Activated naive CD4-positive, alpha-beta T cell treated with anti-CD3 and anti-CD28 coated beads, Interleukin-2, amount 10 ng/mL, durations not matched to agents 7 days and 5 days (primary cell): ENCODE data around the gene PLA2G10.
"Not testable (repeated sequence)": the region's sequence is repeated elsewhere in the genome, so short reads cannot be mapped to it uniquely, and the experiment has no call there.

ENCODE experiments used
- CTCF ChIA-PET: fragments of 350-600 bp; sonication (Branson Sonifier 250); formaldehyde crosslinking; loops from one replicate; lab custom pipeline; 2021; ENCODE audit warnings: antibody characterized with exemption; lab: Charles Lee
- DNase-seq: peaks from one replicate; pipeline ENCODE4 v3.0.0-alpha.2; 2020
- H3K27ac Mint-ChIP-seq: one replicate; pipeline ENCODE4 v1.8.0; 2021; ENCODE audit warnings: mild to moderate bottlenecking, moderate library complexity, mixed read lengths
- H3K27me3 Mint-ChIP-seq: one replicate; pipeline ENCODE4 v1.8.0; 2021; ENCODE audit warnings: mild to moderate bottlenecking, mixed read lengths
- H3K36me3 Mint-ChIP-seq: one replicate; pipeline ENCODE4 v1.8.0; 2021; ENCODE audit warnings: mixed read lengths
- H3K4me1 Mint-ChIP-seq: one replicate; pipeline ENCODE4 v1.8.0; 2021; ENCODE audit warnings: mixed read lengths
- H3K4me3 Mint-ChIP-seq: one replicate; pipeline ENCODE4 v1.8.0; 2021; ENCODE audit warnings: mild to moderate bottlenecking, moderate library complexity, mixed read lengths
- H3K9me3 Mint-ChIP-seq: one replicate; pipeline ENCODE4 v1.8.0; 2021; ENCODE audit warnings: mixed read lengths

The PLA2G10 gene, protein sequence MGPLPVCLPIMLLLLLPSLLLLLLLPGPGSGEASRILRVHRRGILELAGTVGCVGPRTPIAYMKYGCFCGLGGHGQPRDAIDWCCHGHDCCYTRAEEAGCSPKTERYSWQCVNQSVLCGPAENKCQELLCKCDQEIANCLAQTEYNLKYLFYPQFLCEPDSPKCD

DNA sequence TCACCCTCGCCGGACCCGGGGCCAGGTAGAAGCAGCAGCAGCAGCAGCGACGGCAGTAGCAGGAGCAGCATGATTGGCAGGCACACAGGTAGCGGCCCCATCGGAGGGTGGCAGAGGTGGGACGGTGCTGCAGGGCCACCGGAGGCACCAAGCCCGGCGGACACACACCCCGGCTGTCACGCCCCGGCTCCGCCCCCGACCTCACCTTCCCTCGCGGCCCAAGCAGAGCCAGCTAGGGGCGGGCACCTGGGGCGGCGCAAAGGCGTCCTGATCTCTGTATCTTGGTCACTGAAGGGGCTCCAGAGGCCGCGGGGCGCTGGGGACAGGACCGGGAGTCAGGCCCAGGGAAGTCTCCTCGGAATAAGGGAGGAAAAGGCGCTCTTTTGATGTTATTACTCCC lies at the start of gene PLA2G10:
TSS of gene PLA2G10 (minus strand) at position 180 of the 400 bp plus-strand sequence. CDS start at position 101, 79 bp downstream.
- DNase-seq, H3K4me1 Mint-ChIP-seq, H3K9me3 Mint-ChIP-seq, H3K4me3 Mint-ChIP-seq, H3K27me3 Mint-ChIP-seq, H3K36me3 Mint-ChIP-seq, CTCF ChIA-PET, H3K27ac Mint-ChIP-seq: not testable (repeated sequence)

- not testable (repeated sequence) for H3K27ac Mint-ChIP-seq, H3K27me3 Mint-ChIP-seq
Measured at GRCh38 chr16:14742273-14743128, 48.4 kb upstream of the PLA2G10 start, which contains the start of gene NPIPA2. NPIPA2 (plus strand) TSS chr16:14742533; CDS start chr16:14748066, 5,533 bp downstream.

DNA sequence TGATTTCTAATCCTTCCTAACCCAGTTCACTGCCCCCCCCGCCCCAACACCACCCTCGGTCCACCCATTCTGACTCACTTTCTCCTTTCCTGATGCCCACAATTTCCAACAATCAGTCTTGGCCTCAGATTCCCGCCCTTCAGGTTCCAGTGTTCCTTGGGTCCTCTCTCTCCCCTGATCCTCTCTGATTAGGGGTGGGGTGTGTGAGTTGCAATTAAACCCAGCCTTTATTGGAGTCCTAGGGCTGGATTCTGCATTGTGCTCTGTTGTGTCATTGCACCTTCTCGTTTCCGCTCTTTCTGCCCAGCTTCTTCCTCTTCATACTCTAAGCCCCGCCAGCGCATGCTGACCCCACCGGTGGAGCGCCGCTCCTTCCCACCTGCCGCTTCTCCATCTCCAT lies 47.7 kb upstream of the PLA2G10 start:
- H3K27ac Mint-ChIP-seq, CTCF ChIA-PET, H3K36me3 Mint-ChIP-seq, H3K9me3 Mint-ChIP-seq, DNase-seq, H3K4me1 Mint-ChIP-seq, H3K4me3 Mint-ChIP-seq, H3K27me3 Mint-ChIP-seq: not testable (repeated sequence)

More at GRCh38 chr16:14742273-14743128, 48.4 kb upstream of the PLA2G10 start, which contains the start of gene NPIPA2:
- DNase-seq, H3K36me3 Mint-ChIP-seq, H3K4me1 Mint-ChIP-seq, CTCF ChIA-PET, H3K9me3 Mint-ChIP-seq, H3K4me3 Mint-ChIP-seq: not testable (repeated sequence)

- H3K9me3 Mint-ChIP-seq, DNase-seq, H3K27ac Mint-ChIP-seq, H3K4me1 Mint-ChIP-seq, H3K4me3 Mint-ChIP-seq, CTCF ChIA-PET, H3K27me3 Mint-ChIP-seq, H3K36me3 Mint-ChIP-seq: not testable (repeated sequence)
Measured at GRCh38 chr16:14740832-14741385, 46.8 kb upstream of the PLA2G10 start.

GRCh38 chr16:14733233-14733632 lies 39.1 kb upstream of the PLA2G10 start:
- H3K27ac Mint-ChIP-seq, H3K4me3 Mint-ChIP-seq, H3K4me1 Mint-ChIP-seq, H3K9me3 Mint-ChIP-seq, DNase-seq, H3K27me3 Mint-ChIP-seq, H3K36me3 Mint-ChIP-seq, CTCF ChIA-PET: not testable (repeated sequence)

DNA sequence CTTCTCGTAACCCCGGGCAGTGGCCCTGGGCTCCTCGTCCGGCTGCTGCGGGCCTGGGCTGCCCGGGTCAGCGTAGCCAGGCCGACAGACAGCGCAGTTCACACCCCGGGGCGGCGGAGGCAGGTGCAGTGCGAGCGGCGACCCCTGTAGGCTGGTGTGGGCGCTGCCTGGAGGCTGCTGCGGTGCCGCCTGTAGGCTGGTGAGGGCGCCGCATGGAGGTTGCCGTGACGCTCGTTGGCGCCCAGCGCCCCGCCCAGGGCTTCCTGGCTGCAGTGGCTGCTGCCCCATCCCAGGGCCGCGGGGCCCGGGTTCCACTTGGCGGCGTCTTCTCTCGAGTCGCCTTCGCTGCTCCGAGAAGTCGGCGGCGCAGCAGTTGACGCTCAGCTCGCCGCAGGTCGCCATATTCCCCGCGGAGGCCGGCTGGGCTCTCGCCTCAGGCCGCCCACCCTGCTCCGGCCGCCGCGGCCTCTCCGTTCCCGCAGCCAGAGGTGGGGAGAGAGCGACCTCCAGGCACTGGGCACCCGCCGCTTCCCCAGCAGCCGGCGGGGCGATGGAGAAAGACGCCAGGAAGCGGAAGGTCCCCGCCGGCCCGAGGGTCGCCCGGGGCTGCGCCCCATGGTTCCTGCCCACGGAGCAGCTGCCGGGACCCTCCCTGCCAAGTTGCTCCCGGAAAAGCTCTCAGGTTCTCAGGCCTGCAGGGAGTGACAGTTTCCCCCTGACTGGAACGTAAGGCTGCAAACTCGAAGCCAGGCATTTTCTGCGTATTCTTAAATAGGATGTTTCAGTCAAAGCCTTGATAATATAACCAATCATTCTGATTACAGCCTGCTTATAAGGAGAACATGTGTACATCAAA lies 9.3 kb upstream of the PLA2G10 start, which contains the start of gene NPIPA3:
TSS of gene NPIPA3 (plus strand) at position 256 of the 856 bp plus-strand sequence. CDS start 5,533 bp downstream, outside the sequence.
- H3K4me3 Mint-ChIP-seq, CTCF ChIA-PET, H3K9me3 Mint-ChIP-seq, H3K36me3 Mint-ChIP-seq, H3K4me1 Mint-ChIP-seq, H3K27ac Mint-ChIP-seq, DNase-seq, H3K27me3 Mint-ChIP-seq: not testable (repeated sequence)

DNA sequence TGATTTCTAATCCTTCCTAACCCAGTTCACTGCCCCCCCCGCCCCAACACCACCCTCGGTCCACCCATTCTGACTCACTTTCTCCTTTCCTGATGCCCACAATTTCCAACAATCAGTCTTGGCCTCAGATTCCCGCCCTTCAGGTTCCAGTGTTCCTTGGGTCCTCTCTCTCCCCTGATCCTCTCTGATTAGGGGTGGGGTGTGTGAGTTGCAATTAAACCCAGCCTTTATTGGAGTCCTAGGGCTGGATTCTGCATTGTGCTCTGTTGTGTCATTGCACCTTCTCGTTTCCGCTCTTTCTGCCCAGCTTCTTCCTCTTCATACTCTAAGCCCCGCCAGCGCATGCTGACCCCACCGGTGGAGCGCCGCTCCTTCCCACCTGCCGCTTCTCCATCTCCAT lies 8.6 kb upstream of the PLA2G10 start:
- DNase-seq, H3K27me3 Mint-ChIP-seq, H3K4me1 Mint-ChIP-seq, H3K9me3 Mint-ChIP-seq, H3K27ac Mint-ChIP-seq, H3K4me3 Mint-ChIP-seq, H3K36me3 Mint-ChIP-seq, CTCF ChIA-PET: not testable (repeated sequence)

DNA sequence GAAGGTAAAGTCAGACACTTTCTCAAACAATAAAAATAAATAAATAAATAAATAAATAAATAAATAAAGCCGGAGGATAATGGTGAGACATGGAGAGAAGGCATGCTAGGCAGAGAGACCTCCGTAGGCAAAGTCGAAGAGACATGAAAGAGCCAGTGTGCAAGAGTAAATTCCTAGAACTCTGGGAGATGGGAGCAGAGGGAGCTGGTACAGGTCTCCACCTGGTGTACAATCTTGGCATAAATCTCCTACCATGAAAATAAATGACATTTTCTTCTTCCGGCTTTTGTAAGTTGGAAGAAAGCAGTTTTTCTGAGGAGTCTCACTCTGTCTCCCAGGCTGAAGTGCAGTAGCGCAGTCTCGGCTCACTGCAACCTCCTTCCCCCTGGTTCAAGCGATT lies 7.8 kb upstream of the PLA2G10 start:
- H3K4me3 Mint-ChIP-seq, H3K27ac Mint-ChIP-seq, H3K27me3 Mint-ChIP-seq, H3K36me3 Mint-ChIP-seq, H3K9me3 Mint-ChIP-seq, CTCF ChIA-PET, H3K4me1 Mint-ChIP-seq, DNase-seq: not testable (repeated sequence)

GRCh38 chr16:14685870-14686793 lies 8.0 kb downstream of the PLA2G10 start:
- H3K27ac Mint-ChIP-seq, H3K9me3 Mint-ChIP-seq, H3K27me3 Mint-ChIP-seq, DNase-seq, H3K4me1 Mint-ChIP-seq, H3K4me3 Mint-ChIP-seq, H3K36me3 Mint-ChIP-seq, CTCF ChIA-PET: not testable (repeated sequence)

GRCh38 chr16:14682121-14682520 lies 12.0 kb downstream of the PLA2G10 start:
- no peak for DNase-seq
- H3K27me3 Mint-ChIP-seq: peaks cover 13% of the 10 kb centered on the region
- H3K36me3 Mint-ChIP-seq: no peaks in the 10 kb centered on the region
- no peak overlapping the region for H3K4me3 Mint-ChIP-seq
- no peak overlapping the region for H3K27ac Mint-ChIP-seq
- no peaks in the 10 kb centered on the region for H3K9me3 Mint-ChIP-seq
- CTCF ChIA-PET: no interaction called here
- no peaks in the 10 kb centered on the region for H3K4me1 Mint-ChIP-seq

DNA sequence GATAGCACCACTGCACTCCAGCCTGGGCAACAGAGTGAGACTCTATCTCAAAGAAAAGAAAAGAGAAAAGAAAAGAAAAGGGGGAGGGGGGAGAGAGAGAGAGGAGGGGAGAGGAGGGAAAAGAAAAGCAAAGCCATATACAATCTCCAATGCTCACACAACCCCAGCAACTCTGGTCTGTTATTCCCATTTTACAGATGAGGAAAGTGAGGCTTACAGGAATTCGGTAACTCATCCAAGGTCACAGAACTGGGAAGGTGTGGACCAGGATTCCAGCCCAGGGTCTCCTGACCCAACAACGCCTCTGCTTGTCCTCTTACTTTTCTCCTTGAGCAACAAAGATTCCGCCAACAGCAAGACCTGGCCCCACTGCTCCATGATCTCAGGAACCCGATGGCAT lies 13.0 kb downstream of the PLA2G10 start:
- no peaks in the 10 kb centered on the region for H3K4me1 Mint-ChIP-seq
- no peaks in the 10 kb centered on the region for H3K36me3 Mint-ChIP-seq
- no peak overlapping the region for H3K27ac Mint-ChIP-seq
- no peak overlapping the region for H3K4me3 Mint-ChIP-seq
- DNase-seq: no peak
- H3K27me3 Mint-ChIP-seq: peaks cover 12% of the 10 kb centered on the region
- no peaks in the 10 kb centered on the region for H3K9me3 Mint-ChIP-seq
- CTCF ChIA-PET: no interaction called here

DNA sequence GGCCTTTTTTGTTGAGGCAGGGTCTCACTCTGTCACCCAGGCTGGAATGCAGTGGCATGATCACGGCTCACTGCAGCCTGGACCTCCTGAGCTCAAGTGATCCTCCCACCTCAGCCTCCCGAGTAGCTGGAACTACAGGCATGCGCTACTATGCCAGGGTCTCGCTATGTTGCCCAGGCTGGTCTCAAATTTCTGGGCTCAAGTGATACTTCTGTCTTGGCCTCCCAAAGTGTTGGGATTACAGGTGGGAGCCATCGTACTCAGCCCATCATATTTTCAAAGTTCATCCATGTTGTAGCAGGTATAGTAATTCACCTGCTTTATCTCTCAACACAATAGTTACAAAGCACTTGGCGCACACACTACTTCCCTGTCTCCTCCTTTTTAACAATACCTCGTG lies 13.7 kb downstream of the PLA2G10 start:
- DNase-seq, H3K4me1 Mint-ChIP-seq, H3K9me3 Mint-ChIP-seq, H3K4me3 Mint-ChIP-seq, H3K36me3 Mint-ChIP-seq, H3K27ac Mint-ChIP-seq, CTCF ChIA-PET: not testable (repeated sequence)
- H3K27me3 Mint-ChIP-seq: peaks cover 11% of the 10 kb centered on the region

GRCh38 chr16:14678748-14679497 lies 15.2 kb downstream of the PLA2G10 start:
- no peaks in the 10 kb centered on the region for H3K4me1 Mint-ChIP-seq
- peaks cover 1% of the 10 kb centered on the region for H3K36me3 Mint-ChIP-seq
- H3K27me3 Mint-ChIP-seq: peaks cover 9% of the 10 kb centered on the region
- no peak overlapping the region for H3K27ac Mint-ChIP-seq
- no peaks in the 10 kb centered on the region for H3K9me3 Mint-ChIP-seq
- CTCF ChIA-PET: no interaction called here
- H3K4me3 Mint-ChIP-seq: no peak overlapping the region
- DNase-seq: no peak
